AML-193 (cell line): Measurements from ENCODE around the gene C1orf226.
"Not testable (repeated sequence)": the region's sequence is repeated elsewhere in the genome, so short reads cannot be mapped to it uniquely, and the experiment has no call there.

Source experiments
- DNase-seq, 2 experiments: peaks; one replicate each; lab custom pipeline; 2025; lab: John Stamatoyannopoulos, UW

The C1orf226 gene

GRCh38 chr1:162405800-162406199 lies 24.3 kb downstream of the C1orf226 start:
- no peak for DNase-seq

GRCh38 chr1:162406811-162407210 lies 25.3 kb downstream of the C1orf226 start:
- no peak for DNase-seq

GRCh38 chr1:162407539-162407938 lies 26.0 kb downstream of the C1orf226 start:
- no peak for DNase-seq

DNA sequence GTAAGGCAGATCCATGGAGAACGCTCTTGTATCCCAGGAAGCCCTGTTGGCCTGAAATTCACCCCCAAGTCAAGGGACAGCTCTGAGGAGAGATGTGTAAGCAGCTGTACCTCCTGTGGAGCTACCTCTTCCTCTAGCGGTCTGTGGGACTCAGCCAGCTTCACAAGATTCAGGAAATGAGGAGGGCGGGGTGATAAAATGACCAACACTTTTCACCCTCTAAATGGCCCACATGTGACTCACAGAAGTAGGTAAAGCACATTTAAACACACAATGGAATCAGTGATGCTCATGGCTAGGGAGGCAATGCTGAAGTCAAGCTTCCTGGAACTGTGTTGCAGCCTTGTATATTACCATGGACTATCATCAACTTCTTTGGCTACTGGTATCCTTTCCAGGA lies 30.5 kb downstream of the C1orf226 start, which contains the start of gene SH2D1B:
TSS of gene SH2D1B (minus strand) at position 135 of the 400 bp plus-strand sequence. CDS start at position 15, 120 bp downstream.
- DNase-seq = no peak

GRCh38 chr1:162416215-162416614 lies 34.7 kb downstream of the C1orf226 start:
- DNase-seq = no peak

DNA sequence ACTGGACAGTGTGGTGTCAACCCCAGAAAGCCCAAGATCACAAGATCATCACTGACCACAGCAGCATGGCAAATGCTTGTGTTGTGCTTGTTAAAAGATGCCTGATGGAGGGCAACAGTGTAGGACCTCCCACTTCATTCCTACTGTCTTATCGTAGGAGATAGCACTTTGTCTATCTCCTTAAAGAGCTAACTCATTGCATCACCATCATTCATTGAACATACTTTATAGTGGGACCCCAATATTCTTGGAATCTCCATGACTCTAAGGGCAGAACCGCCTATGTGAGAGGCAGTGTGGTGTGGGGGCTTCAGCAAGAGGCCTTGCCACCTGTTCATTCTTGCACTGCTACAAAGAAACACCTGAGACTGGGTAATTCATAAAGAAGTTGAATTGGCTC lies 35.4 kb downstream of the C1orf226 start:
- no peak for DNase-seq

GRCh38 chr1:162417650-162418049 lies 36.1 kb downstream of the C1orf226 start:
- no peak for DNase-seq

DNA sequence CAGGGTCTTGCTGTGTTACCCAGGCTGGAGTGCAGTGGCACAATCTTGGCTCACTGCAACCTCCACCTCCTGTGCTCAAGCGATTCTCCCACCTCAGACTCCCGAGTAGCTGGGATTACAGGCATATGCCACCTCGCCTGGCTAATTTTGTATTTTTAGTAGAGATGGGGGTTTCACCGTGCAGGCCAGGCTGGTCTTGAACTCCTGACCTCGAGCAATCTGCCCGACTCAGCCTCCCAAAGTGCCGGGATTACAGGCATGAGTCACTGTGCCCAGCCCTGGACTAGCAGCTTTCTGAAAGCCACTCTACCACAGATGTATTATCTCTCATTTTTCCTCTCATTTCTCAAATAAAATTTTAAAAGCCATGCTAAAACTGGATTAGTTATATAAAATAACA lies 37.1 kb downstream of the C1orf226 start:
- not testable (repeated sequence) for DNase-seq

DNA sequence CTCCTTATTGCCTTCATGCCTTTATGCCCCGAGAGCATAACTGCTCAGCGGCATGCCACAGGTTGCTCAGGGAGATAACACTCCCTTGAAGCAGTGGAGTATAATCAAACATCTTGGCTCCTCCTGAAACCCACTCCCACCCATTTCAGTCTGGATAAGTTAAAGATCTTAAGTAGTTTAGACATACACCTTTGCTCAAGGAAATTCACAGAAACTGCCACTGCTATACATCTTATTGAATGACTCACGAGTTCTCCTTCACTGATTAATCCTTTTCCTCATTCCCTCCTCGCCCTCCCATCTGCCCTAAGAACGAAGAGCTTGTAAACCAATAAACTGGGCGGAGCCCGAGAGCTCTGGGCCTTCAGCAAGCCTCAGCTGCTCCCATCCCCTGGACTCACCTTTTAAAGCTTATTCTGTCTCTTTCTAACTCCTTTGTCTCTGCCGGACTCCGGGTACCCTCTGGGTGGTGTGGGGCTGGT lies 38.0 kb downstream of the C1orf226 start:
- not testable (repeated sequence) for DNase-seq

DNA sequence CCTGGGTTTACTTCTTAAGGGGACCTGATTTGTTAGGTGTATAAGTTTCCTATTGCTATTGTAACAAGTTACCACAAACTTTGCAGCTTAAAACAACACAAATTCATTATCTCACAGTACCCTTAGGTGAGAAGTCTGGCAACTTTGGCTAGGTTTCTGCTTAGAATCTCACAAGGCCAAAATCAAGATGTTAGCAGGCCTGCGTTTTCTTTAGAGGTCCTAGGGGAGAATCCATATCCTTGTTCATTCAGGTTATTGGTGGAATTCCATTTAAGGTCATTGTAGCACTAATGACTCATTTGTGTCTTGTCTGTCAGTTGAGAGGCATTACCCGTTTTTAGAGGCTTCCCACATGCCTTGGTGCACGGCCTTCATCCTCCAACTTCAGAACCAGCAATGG lies 38.6 kb downstream of the C1orf226 start:
- no peak for DNase-seq

- no peak for DNase-seq
These were observed 40.0 kb downstream of the C1orf226 start for GRCh38 chr1:162421258-162422164.

DNA sequence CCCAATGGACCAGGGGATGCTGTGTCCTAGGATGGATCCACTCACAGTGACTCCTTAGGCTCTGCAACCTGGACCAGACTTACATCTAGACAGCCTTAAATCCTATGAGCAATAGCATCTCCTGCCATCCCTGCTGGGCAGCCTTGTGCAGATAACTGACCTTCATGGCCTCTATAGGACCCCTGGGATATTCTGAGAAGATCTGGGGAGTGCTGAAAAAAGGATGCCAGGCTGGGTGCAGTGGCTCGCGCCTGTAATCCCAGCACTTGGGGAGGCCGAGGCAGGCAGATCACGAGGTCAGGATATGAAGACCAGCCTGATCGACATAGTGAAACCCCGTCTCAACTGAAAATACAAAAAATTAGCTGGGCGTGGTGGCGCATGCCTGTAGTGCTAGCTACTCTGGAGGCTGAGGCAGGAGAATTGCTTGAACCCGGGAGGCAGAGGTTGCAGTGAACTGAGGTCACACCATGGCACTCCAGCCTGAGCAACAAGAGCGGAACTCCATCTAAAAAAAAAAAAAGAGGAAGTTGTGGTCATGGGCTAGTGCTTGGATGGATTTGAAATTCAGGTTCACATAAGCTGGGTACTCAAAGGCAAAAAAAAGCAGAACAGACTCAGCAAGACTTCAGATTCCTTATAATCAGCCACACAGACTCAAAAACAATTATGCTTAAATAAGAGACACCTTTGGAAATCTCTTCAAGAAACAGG lies 41.3 kb downstream of the C1orf226 start:
- DNase-seq = peak; percentile 88 to 89

DNA sequence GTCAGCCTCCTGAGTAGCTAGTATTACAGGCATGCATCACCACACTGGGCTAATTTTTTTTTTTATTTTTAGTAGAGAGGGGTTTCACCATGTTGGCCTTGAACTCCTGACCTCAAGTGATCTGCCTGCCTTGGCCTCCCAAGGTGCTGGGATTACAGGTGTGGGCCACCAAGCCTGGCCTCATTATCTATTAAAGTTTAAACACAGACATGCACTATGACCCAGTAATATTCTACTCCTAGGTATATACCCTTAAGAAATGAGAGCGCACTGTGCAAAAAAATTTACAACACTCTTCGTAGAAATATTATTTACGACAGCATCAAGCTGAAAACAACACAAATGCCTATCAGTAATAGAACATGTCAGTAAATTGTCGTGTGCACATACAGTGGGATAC lies 49.1 kb downstream of the C1orf226 start:
- DNase-seq = no peak

GRCh38 chr1:162432977-162433713 lies 51.6 kb downstream of the C1orf226 start:
- DNase-seq = not testable (repeated sequence)
